ENCODE results near the gene FAM222A.

DNA sequence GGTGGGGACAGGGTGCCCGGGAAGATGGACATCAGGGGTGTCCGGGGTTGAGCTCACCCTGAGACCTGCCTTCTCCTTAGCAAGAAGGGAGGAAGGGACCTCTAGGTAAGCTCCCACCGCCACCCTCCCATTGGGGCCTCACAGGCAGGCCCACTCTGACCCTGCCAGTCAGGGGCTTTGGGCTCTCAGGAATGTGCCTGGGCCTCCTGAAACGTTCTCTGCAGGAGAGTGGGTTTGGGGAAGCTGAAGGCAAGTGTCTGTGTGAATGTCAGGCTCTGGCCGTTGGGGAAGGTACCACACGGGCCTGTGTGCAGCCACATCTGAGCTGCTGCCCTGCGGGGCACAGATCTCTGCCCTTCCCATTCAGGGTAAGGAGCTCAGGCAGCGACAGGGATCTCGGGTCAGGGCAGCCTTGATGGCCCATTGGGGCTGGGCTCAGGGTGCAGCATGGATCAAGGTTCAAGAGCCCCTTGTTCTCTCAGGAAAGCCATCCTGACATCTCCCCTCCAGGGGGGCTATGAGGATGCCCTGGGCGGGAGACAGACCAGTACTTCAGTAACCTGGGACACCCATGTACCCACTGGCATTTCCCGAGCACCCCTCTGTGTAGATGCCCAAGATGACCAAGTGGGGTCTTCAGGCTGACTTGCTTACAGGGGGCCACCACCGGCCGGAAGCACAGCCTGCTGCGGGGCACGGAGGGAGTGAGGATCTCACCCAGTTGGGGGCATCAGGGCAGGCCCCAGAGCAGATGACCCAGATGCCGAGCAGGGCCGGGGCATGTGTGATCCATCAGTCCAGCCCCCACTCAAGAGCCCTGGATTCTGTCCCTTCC is 29.7 kb downstream of the FAM222A start:
- TF ChIP-seq ZNF138 (tag by site-specific recombination; IDR thresholded peaks at IDR 0.05; ENCODE audit: borderline replicate concordance) = no peak
- TF ChIP-seq, protein P1, sequence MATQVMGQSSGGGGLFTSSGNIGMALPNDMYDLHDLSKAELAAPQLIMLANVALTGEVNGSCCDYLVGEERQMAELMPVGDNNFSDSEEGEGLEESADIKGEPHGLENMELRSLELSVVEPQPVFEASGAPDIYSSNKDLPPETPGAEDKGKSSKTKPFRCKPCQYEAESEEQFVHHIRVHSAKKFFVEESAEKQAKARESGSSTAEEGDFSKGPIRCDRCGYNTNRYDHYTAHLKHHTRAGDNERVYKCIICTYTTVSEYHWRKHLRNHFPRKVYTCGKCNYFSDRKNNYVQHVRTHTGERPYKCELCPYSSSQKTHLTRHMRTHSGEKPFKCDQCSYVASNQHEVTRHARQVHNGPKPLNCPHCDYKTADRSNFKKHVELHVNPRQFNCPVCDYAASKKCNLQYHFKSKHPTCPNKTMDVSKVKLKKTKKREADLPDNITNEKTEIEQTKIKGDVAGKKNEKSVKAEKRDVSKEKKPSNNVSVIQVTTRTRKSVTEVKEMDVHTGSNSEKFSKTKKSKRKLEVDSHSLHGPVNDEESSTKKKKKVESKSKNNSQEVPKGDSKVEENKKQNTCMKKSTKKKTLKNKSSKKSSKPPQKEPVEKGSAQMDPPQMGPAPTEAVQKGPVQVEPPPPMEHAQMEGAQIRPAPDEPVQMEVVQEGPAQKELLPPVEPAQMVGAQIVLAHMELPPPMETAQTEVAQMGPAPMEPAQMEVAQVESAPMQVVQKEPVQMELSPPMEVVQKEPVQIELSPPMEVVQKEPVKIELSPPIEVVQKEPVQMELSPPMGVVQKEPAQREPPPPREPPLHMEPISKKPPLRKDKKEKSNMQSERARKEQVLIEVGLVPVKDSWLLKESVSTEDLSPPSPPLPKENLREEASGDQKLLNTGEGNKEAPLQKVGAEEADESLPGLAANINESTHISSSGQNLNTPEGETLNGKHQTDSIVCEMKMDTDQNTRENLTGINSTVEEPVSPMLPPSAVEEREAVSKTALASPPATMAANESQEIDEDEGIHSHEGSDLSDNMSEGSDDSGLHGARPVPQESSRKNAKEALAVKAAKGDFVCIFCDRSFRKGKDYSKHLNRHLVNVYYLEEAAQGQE (tag by site-specific recombination; IDR thresholded peaks at IDR 0.05) = no peak

Measured in HEK293 (cell line).